Right lobe of liver (tissue), 6 donors: ENCODE measurements around the gene PIK3CD. TPM values are rescaled to one million over a fixed set of nuclear protein-coding genes. Genes with fewer than 3 reads are reported as not detected.

Experiments used
- ATAC-seq, 4 donors: fragments of 200-7000 bp; cut with Tn5 transposase; one replicate each; pipeline ENCODE4 v1.9.1; 2020; ENCODE audit warnings: mild to moderate bottlenecking in 4 of 4, moderate library complexity in 4 of 4
- DNase-seq, 3 donors: peaks; one replicate each; pipeline ENCODE4 v3.0.0-alpha.2; 2020
- H3K27ac ChIP-seq, 3 donors: fragments of 200-600 bp; one replicate each; pipeline ENCODE4 v1.8.0; 2022
- H3K27me3 ChIP-seq, 2 donors: fragments of 200-600 bp; one replicate each; pipeline ENCODE4 v1.8.0; 2022
- H3K36me3 ChIP-seq, 4 donors: fragments of 200-600 bp; sonication (generic) in 1 of 4; one replicate each; pipeline versions ENCODE4 v1.5.1 to v1.8.0; 2017 to 2022; ENCODE audit warnings: control low read depth in 1 of 4
- H3K4me1 ChIP-seq, 4 donors: fragments of 200-600 bp; sonication (generic) in 1 of 4; one replicate each; pipeline versions ENCODE4 v1.5.1 to v1.8.0; 2017 to 2022; ENCODE audit warnings: control low read depth in 1 of 4
- H3K4me3 ChIP-seq, 3 donors: fragments of 200-600 bp; one replicate each; pipeline ENCODE4 v1.8.0; 2022
- H3K9me3 ChIP-seq, 4 donors: fragments of 200-600 bp; sonication (generic) in 1 of 4; one replicate each; pipeline versions ENCODE4 v1.5.1 to v1.8.0; 2017 to 2022; ENCODE audit warnings: control low read depth in 1 of 4
- POLR2A ChIP-seq: fragments of 450-650 bp; IDR thresholded peaks from one replicate; pipeline ENCODE4 v1.6.1; 2017; ENCODE audit warnings: antibody characterized with exemption, mild to moderate bottlenecking
- WGBS: methylation state at CpG from one replicate; pipeline ENCODE4 v1.1.6; 2018; ENCODE audit warnings: low coverage, low lambda C conversion rate; ENCODE audit not compliant: insufficient coverage; ENCODE audit errors: missing lambda C conversion rate; 5-methylcytosine and 5-hydroxymethylcytosine counted together
- intact Hi-C, 2 donors: fragments of 100-400 bp; cut with DNase I; formaldehyde crosslinking; loops; one replicate each; pipeline versions ENCODE4 v1.11.2 to v1.14.1; 2022
- total RNA-seq, 6 experiments: library from RNA; depleted of rRNA in 2 of 6; stranded (reverse); fragments of >200 nt in 2 of 6; fragmentation: NEBNext Ultra II Directional in 3 of 6; extraction: Animal tissue kit (Norgen Biotek cat#: 25700) in 3 of 6; gene quantifications; one replicate each; pipeline versions ENCODE4 v1.1.0 to v1.2.4, GENCODE V29; 2016 to 2023
- TF ChIP-seq, protein P1 (sequence below), 4 donors: fragments of 200-600 bp in 3 of 4; fragments of 450-650 bp in 1 of 4; IDR thresholded peaks; one replicate each; pipeline versions ENCODE4 v1.5.1 to v1.8.0; 2016 to 2022; ENCODE audit warnings: antibody characterized with exemption in 4 of 4, mild to moderate bottlenecking in 2 of 4
- donor health status: DM: no; HTN: yes; CAD: no.
- donor health status: DM: no; HTN: no; CAD: no.
- donor health status: DM: no; HTN: no; CAD: no.
- donor health status: DM: no; HTN: yes; CAD: no.
- donor health status: DM: no; HTN: yes; CAD: no.

The PIK3CD gene
- total RNA-seq, 6 experiments from 2014 or later: 1.4 to 5.8 (median 2.6) TPM

GRCh38 chr1:9736241-9736640 is 84.7 kb downstream of the PIK3CD start:
- Histone ChIP-seq H3K4me1 (no peaks in the 10 kb centered on the region), H3K27ac (no peak overlapping the region), H3K36me3 (peaks cover 0 to 14% (median 5%) of the 10 kb centered on the region in 4 donors), H3K4me3 (no peak overlapping the region), H3K27me3 (no peaks in the 10 kb centered on the region), H3K9me3 (no peaks in the 10 kb centered on the region)
- intact Hi-C loops: no loop called here
- 83% methylated on average over 4 of the region's 5 CpGs for WGBS
- TF ChIP-seq, protein P1, sequence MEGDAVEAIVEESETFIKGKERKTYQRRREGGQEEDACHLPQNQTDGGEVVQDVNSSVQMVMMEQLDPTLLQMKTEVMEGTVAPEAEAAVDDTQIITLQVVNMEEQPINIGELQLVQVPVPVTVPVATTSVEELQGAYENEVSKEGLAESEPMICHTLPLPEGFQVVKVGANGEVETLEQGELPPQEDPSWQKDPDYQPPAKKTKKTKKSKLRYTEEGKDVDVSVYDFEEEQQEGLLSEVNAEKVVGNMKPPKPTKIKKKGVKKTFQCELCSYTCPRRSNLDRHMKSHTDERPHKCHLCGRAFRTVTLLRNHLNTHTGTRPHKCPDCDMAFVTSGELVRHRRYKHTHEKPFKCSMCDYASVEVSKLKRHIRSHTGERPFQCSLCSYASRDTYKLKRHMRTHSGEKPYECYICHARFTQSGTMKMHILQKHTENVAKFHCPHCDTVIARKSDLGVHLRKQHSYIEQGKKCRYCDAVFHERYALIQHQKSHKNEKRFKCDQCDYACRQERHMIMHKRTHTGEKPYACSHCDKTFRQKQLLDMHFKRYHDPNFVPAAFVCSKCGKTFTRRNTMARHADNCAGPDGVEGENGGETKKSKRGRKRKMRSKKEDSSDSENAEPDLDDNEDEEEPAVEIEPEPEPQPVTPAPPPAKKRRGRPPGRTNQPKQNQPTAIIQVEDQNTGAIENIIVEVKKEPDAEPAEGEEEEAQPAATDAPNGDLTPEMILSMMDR (IDR thresholded peaks at IDR 0.05): no peak
- no peak for TF ChIP-seq POLR2A
- no peak for ATAC-seq
- DNase-seq: no peak

DNA sequence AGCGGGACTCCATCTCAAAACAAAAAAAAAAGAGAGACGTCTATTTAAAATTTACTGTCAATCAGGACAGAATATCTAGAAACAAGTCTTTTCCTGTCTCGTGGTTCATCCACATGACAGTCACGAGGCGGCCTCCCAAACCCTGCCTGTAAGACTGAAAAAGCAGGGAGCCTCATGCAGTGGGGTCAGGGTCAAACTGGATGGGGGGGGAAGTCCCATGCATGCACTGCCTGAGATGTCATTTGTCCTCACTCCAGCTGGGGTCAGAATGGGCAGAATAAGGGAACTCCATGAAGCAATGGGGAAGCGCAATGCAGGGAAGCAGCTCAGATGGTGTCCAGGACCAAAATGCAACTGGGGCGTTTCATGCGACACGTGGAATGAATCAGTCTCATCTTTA is 85.5 kb downstream of the PIK3CD start:
- H3K27me3 ChIP-seq: no peaks in the 10 kb centered on the region
- H3K27ac ChIP-seq: no peak overlapping the region
- TF ChIP-seq, protein P1 (IDR thresholded peaks at IDR 0.05): no peak
- no peak for TF ChIP-seq POLR2A
- no peaks in the 10 kb centered on the region for H3K9me3 ChIP-seq
- 54% methylated on average over 8 of the region's 9 CpGs for WGBS
- ATAC-seq: peak; percentile 49 to 79 (median 60)
- intact Hi-C loops: no loop called here
- no peaks in the 10 kb centered on the region for H3K4me1 ChIP-seq
- DNase-seq: peak in 1 of 3 donors; percentile 37
- no peak overlapping the region for H3K4me3 ChIP-seq
- H3K36me3 ChIP-seq: peaks cover 0 to 9% (median 2%) of the 10 kb centered on the region in 4 donors

DNA sequence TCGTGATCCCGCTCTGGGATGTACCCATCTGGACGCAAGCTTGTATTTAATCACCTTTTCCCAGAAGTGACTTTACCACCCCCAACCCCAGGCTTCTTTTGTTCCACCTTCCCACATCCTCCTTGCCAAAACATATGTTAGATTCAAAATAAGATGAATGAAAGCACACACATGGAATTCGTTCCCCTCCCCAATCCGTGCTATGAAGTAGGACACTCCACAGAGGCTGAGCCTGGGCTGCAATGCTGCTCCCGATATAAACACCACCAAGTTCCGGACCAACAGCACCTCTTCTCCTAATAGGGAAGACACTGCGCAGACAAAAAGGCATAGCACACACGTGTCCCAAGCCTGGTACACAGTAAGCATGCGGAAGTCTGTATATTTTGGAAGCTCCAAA is 86.1 kb downstream of the PIK3CD start:
- no peak for DNase-seq
- Histone ChIP-seq H3K4me3 (no peak overlapping the region), H3K27ac (no peak overlapping the region), H3K9me3 (no peaks in the 10 kb centered on the region), H3K27me3 (no peaks in the 10 kb centered on the region), H3K36me3 (peaks cover 0 to 9% (median 2%) of the 10 kb centered on the region in 4 donors), H3K4me1 (no peaks in the 10 kb centered on the region)
- no peak for ATAC-seq
- intact Hi-C loops: no loop called here
- no peak for TF ChIP-seq POLR2A
- TF ChIP-seq, protein P1 (IDR thresholded peaks at IDR 0.05): no peak
- WGBS: 94% methylated on average over 9 of the region's 10 CpGs

- TF ChIP-seq, protein P1 (IDR thresholded peaks at IDR 0.05): no peak
- no peak for TF ChIP-seq POLR2A
- no peaks in the 10 kb centered on the region for H3K4me1 ChIP-seq
- peak in 1 of 4 donors; percentile 25 for ATAC-seq
- no peaks in the 10 kb centered on the region for H3K27me3 ChIP-seq
- no peak overlapping the region for H3K4me3 ChIP-seq
- H3K36me3 ChIP-seq: peaks cover 0 to 9% (median 0%) of the 10 kb centered on the region in 4 donors
- intact Hi-C loops: no loop called here
- no peaks in the 10 kb centered on the region for H3K9me3 ChIP-seq
- WGBS: 96% methylated on average over 13 of the region's 28 CpGs
- H3K27ac ChIP-seq: no peak overlapping the region
- DNase-seq: no peak
These were observed 92.7 kb downstream of the PIK3CD start for GRCh38 chr1:9744106-9744799.
